HG03280 (cell line): ENCODE results near the gene MBL2.

ENCODE experiments used
- ATAC-seq: cut with Tn5 transposase; IDR thresholded peaks from one replicate; pipeline ENCODE4 v1.9.1; 2021; ENCODE audit warnings: mild to moderate bottlenecking, moderate library complexity; ENCODE audit not compliant: unreplicated experiment

Gene MBL2

DNA sequence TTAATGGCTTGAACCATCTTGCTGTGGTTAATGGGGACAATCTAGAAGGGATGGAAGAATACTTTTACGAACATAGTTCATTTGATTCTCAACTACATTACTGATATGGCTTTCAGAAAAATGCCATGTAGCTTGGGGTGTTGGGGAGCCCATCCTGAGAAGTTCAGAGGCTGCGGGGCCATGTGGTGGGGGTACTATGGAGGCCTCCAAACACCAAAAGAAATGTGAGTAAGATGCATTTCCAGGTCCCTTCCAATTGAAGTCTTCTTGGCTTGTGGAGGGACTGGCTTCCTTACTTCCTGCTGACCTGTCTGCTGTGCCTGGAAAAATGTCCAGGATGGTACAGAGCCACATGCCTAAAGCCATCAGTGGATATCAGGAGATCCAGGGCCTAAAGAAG lies 1.6 kb upstream of the MBL2 start:
- ATAC-seq, result no peak

- no peak for ATAC-seq
These were observed 794 bp downstream of the MBL2 start for GRCh38 chr10:52771534-52772445.

- ATAC-seq, result no peak
These were observed 1.7 kb downstream of the MBL2 start for GRCh38 chr10:52770904-52771303.

GRCh38 chr10:52769966-52770365 lies 2.6 kb downstream of the MBL2 start:
- no peak for ATAC-seq

- no peak for ATAC-seq
These were observed 4.5 kb downstream of the MBL2 start for GRCh38 chr10:52768001-52768532.

DNA sequence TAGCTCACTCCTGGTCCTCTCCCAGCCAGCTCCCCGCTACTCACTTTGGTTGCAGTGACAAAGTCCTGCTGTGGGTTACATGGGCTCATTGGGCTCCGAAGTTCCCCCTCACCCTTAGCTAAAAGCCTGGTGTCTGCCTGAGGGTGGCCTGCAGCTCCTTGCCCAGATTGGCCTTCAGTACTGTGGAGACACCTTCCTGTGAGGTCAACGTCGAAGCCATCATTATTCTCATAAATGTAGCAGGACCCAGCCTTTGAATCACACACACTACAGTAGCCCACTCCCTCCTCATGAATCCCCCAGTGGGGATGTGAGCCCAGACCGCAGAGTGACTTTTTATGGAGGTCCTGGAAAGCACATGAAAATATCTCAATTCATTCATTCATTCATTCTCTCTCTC lies 10.5 kb downstream of the MBL2 start:
- no peak for ATAC-seq

DNA sequence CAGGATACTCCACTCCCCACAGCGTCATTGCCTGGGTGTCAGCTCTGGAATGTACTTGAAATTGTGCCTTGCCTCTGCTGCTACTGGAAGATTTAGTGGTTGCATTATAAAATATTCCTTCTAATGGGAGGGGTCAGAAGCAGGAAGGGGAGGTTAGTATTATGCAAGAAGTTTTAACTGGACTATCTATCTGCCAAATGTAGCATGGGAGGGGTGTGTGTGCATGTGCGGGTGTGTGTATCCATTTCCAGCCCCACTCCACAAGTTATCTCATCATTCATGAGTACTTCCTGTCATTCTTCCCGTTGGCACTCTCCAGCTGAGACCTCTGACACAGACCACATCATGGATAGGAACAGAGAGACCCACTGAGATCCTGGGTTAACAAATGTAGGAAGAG lies 13.4 kb downstream of the MBL2 start:
- ATAC-seq, result no peak

GRCh38 chr10:52758406-52758805 lies 14.2 kb downstream of the MBL2 start:
- no peak for ATAC-seq

- ATAC-seq, result no peak
These were observed 14.8 kb downstream of the MBL2 start for GRCh38 chr10:52757773-52758172.

GRCh38 chr10:52756966-52757365 lies 15.6 kb downstream of the MBL2 start:
- no peak for ATAC-seq

DNA sequence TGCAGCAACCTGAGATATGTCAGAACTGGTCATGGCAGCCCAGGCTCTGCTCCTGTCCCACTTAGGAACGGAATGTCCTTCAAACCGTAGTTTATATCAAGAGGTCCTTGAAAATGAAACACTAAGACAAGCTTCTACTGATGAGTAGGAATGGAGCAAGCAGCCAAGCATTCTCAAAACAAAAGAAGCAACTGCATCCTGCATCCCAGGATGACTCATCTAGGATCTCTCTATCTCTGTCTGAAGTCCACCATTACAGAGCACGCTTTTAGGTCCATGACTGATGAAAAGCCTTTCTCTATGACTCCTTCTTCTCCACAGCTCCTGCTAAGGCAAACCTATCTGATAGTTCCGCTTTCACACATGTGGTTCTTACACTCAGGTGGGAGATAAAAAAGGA lies 16.3 kb downstream of the MBL2 start:
- no peak for ATAC-seq

GRCh38 chr10:52755297-52756062 lies 17.1 kb downstream of the MBL2 start:
- no peak for ATAC-seq

GRCh38 chr10:52752801-52753445 lies 19.7 kb downstream of the MBL2 start:
- ATAC-seq, result no peak

DNA sequence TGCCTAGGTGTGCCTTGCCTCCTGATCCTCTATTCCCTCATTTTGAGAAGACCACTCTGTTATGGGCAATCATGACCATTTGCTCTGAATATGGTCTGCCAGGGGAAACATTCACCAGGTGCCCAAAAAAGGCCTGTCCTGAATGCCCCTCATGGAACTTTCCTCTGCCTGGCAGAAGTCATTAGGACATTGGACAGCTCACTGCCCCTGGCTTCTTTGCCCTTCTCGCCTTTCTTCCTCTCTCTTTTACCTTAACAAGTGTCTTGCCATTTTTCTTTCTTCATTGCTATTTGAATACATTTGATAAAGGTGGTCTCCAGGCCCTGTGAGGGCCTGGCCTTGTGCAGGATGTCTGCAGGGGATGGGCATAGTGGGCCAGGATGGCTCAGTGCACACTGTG lies 20.3 kb downstream of the MBL2 start:
- ATAC-seq, result no peak

- no peak for ATAC-seq
These were observed 21.2 kb downstream of the MBL2 start for GRCh38 chr10:52751337-52751736.

GRCh38 chr10:52750629-52751028 lies 22.0 kb downstream of the MBL2 start:
- ATAC-seq, result no peak

GRCh38 chr10:52747694-52748093 lies 24.9 kb downstream of the MBL2 start:
- no peak for ATAC-seq

- ATAC-seq, result no peak
These were observed 26.4 kb downstream of the MBL2 start for GRCh38 chr10:52746169-52746568.

GRCh38 chr10:52744057-52744805 lies 28.4 kb downstream of the MBL2 start:
- ATAC-seq, result no peak

DNA sequence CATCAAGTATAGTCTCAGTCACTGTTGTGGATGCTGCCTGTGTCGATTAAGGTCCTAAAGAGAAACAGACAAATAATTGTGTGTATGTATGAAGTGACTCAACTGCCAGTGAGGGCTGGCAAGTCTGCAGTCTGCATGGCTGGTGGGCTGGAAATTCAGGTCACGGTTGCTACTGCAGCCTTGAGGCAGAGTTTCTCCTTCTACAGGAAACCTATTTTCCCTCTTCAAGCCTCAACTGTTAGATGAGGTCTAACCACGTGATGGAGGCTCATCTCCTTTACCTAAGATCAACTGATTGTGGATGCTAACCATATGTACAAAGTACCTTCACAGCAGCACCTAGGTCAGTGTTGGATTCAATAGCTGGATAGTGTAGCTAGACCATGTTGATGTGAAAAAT lies 29.9 kb downstream of the MBL2 start:
- no peak for ATAC-seq

DNA sequence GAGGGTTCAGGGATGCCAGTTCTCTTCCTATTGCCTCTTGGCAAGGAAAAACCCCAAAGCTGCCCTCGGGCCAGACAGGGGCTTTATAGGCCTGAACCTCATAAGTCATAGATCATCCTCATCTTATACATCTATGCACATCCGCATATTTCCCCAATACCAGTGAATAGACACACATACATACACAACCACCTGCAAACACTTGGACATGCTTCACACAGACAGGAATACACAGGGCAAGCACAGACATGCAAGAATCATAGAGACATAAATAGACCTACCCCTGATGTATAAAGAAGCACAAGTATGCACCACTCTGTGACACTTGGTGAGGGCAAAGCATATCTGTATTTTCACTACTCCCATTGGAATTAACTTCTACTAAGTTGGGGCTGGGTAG lies 30.7 kb downstream of the MBL2 start:
- ATAC-seq, result no peak
